ENCODE results near the gene VNN1. TPM values are rescaled to one million over a fixed set of nuclear protein-coding genes. Genes with fewer than 3 reads are reported as not detected.

Gene VNN1
- total and polyA plus RNA-seq, 4 donors = 2.2 to 64.9 (median 3.3) TPM

- H3K27ac ChIP-seq (ENCODE audit: low read depth in 1 of 2, low read length in 1 of 2) = no peak overlapping the region
- DNase-seq = peak in 2 of 3 donors; percentile 45 to 59
- peak; percentile 22 for TF ChIP-seq CTCF (IDR thresholded peaks at IDR 0.05; ENCODE audit: control extremely low read depth, extremely low read depth)
- no peak overlapping the region for H3K4me3 ChIP-seq
- no peaks in the 10 kb centered on the region for H3K4me1 ChIP-seq (ENCODE audit: control insufficient read depth in 5 of 5, insufficient read depth in 5 of 5, low read length in 5 of 5)
- ATAC-seq (ENCODE audit: insufficient read depth, low FRiP score) = peak; percentile 84
- no peaks in the 10 kb centered on the region for H3K27me3 ChIP-seq (ENCODE audit: control insufficient read depth in 3 of 3, insufficient read depth in 3 of 3, low read length in 2 of 3)
- H3K9ac ChIP-seq (ENCODE audit: insufficient read depth in 1 of 2, low read length in 2 of 2) = no peak overlapping the region
- no peaks in the 10 kb centered on the region for H3K9me3 ChIP-seq (ENCODE audit: control insufficient read depth in 4 of 4, insufficient read depth in 3 of 4, low read length in 3 of 4)
- 3 to 6% methylated on average over 4 of the region's 4 CpGs for WGBS, 2 donors
- no peaks in the 10 kb centered on the region for H3K36me3 ChIP-seq (ENCODE audit: control insufficient read depth in 4 of 4, insufficient read depth in 4 of 4, low read length in 4 of 4)
These were observed 44.1 kb downstream of the VNN1 start for GRCh38 chr6:132669690-132670291.

- DNase-seq (no peak), ATAC-seq (ENCODE audit: insufficient read depth, low FRiP score) (no peak)
- no peaks in the 10 kb centered on the region for H3K27me3 ChIP-seq (ENCODE audit: control insufficient read depth in 3 of 3, insufficient read depth in 3 of 3, low read length in 2 of 3)
- no peak overlapping the region for H3K9ac ChIP-seq (ENCODE audit: insufficient read depth in 1 of 2, low read length in 2 of 2)
- H3K4me1 ChIP-seq (ENCODE audit: control insufficient read depth in 5 of 5, insufficient read depth in 5 of 5, low read length in 5 of 5) = no peaks in the 10 kb centered on the region
- H3K36me3 ChIP-seq (ENCODE audit: control insufficient read depth in 4 of 4, insufficient read depth in 4 of 4, low read length in 4 of 4) = no peaks in the 10 kb centered on the region
- H3K9me3 ChIP-seq (ENCODE audit: control insufficient read depth in 4 of 4, insufficient read depth in 3 of 4, low read length in 3 of 4) = no peaks in the 10 kb centered on the region
- H3K27ac ChIP-seq (ENCODE audit: low read depth in 1 of 2, low read length in 1 of 2) = no peak overlapping the region
- no peak for TF ChIP-seq CTCF (IDR thresholded peaks at IDR 0.05; ENCODE audit: control extremely low read depth, extremely low read depth)
- no peak overlapping the region for H3K4me3 ChIP-seq
- WGBS, 2 donors = 89 to 92% methylated on average over 4 of the region's 4 CpGs
These were observed 47.7 kb downstream of the VNN1 start for GRCh38 chr6:132666118-132666517.

GRCh38 chr6:132664309-132665034 is 49.4 kb downstream of the VNN1 start:
- no peak for ATAC-seq (ENCODE audit: insufficient read depth, low FRiP score)
- no peak for DNase-seq
- no peak overlapping the region for H3K4me3 ChIP-seq
- 91 to 100% methylated on average over 1 of the region's 1 CpG for WGBS, 2 donors
- H3K4me1 ChIP-seq (ENCODE audit: control insufficient read depth in 5 of 5, insufficient read depth in 5 of 5, low read length in 5 of 5) = no peaks in the 10 kb centered on the region
- no peak overlapping the region for H3K9ac ChIP-seq (ENCODE audit: insufficient read depth in 1 of 2, low read length in 2 of 2)
- H3K27ac ChIP-seq (ENCODE audit: low read depth in 1 of 2, low read length in 1 of 2) = no peak overlapping the region
- H3K9me3 ChIP-seq (ENCODE audit: control insufficient read depth in 4 of 4, insufficient read depth in 3 of 4, low read length in 3 of 4) = no peaks in the 10 kb centered on the region
- TF ChIP-seq CTCF (IDR thresholded peaks at IDR 0.05; ENCODE audit: control extremely low read depth, extremely low read depth) = no peak
- H3K36me3 ChIP-seq (ENCODE audit: control insufficient read depth in 4 of 4, insufficient read depth in 4 of 4, low read length in 4 of 4) = no peaks in the 10 kb centered on the region
- no peaks in the 10 kb centered on the region for H3K27me3 ChIP-seq (ENCODE audit: control insufficient read depth in 3 of 3, insufficient read depth in 3 of 3, low read length in 2 of 3)

Data from lung (tissue), 12 donors.